SKM-1 treated with dmso at 0.1 percent for 144 hours (cell line): ENCODE data around the gene RASA4.
"Not testable (repeated sequence)": the region's sequence is repeated elsewhere in the genome, so short reads cannot be mapped to it uniquely, and the experiment has no call there.

Experiments
- DNase-seq: peaks from one replicate; lab custom pipeline; 2025; ENCODE audit not compliant: unreplicated experiment; lab: John Stamatoyannopoulos, UW

The RASA4 gene

GRCh38 chr7:102606848-102607247 is 9.7 kb downstream of the RASA4 start:
- not testable (repeated sequence) for DNase-seq

GRCh38 chr7:102604431-102605145 is 12.0 kb downstream of the RASA4 start:
- DNase-seq = not testable (repeated sequence)

GRCh38 chr7:102602317-102602716 is 14.2 kb downstream of the RASA4 start:
- DNase-seq = not testable (repeated sequence)

- not testable (repeated sequence) for DNase-seq
These were observed 16.9 kb downstream of the RASA4 start for GRCh38 chr7:102599699-102600098.

- not testable (repeated sequence) for DNase-seq
These were observed 20.5 kb downstream of the RASA4 start for GRCh38 chr7:102596036-102596435.

GRCh38 chr7:102593637-102594334 is 22.8 kb downstream of the RASA4 start:
- DNase-seq = not testable (repeated sequence)

- not testable (repeated sequence) for DNase-seq
These were observed 24.0 kb downstream of the RASA4 start for GRCh38 chr7:102592477-102593019.

GRCh38 chr7:102589857-102590256 is 26.7 kb downstream of the RASA4 start:
- not testable (repeated sequence) for DNase-seq

- not testable (repeated sequence) for DNase-seq
These were observed 33.1 kb downstream of the RASA4 start for GRCh38 chr7:102583495-102583894.

GRCh38 chr7:102581722-102582121 is 34.8 kb downstream of the RASA4 start:
- not testable (repeated sequence) for DNase-seq

GRCh38 chr7:102578486-102578885 is 38.1 kb downstream of the RASA4 start:
- not testable (repeated sequence) for DNase-seq

GRCh38 chr7:102577315-102578240 is 39.0 kb downstream of the RASA4 start:
- not testable (repeated sequence) for DNase-seq

- not testable (repeated sequence) for DNase-seq
These were observed 40.2 kb downstream of the RASA4 start for GRCh38 chr7:102576363-102576762.

GRCh38 chr7:102574607-102575006 is 41.9 kb downstream of the RASA4 start:
- DNase-seq = not testable (repeated sequence)

- DNase-seq = not testable (repeated sequence)
These were observed 44.0 kb downstream of the RASA4 start, which contains the start of gene POLR2J3 for GRCh38 chr7:102572261-102573239. TSS of gene POLR2J3 (minus strand) at chr7:102572583. CDS start at chr7:102572521, 62 bp downstream.

GRCh38 chr7:102568620-102569019 is 47.9 kb downstream of the RASA4 start:
- DNase-seq = not testable (repeated sequence)

GRCh38 chr7:102550808-102551422 is 65.6 kb downstream of the RASA4 start, which contains the start of gene SPDYE2:
TSS of gene SPDYE2 (plus strand) at chr7:102551226. CDS start at chr7:102553256, 2,030 bp downstream.
- not testable (repeated sequence) for DNase-seq

GRCh38 chr7:102546353-102546752 is 70.2 kb downstream of the RASA4 start:
- DNase-seq = not testable (repeated sequence)

- DNase-seq = not testable (repeated sequence)
These were observed 71.3 kb downstream of the RASA4 start for GRCh38 chr7:102545288-102545687.
